Suprapubic skin (tissue), 3 donors: ENCODE results near the gene RICTOR.

Source experiments
- CTCF ChIP-seq, 2 donors: fragments of 200-600 bp in 1 of 2; fragments of 450-650 bp in 1 of 2; sonication (generic) in 1 of 2; IDR thresholded peaks; one replicate each; pipeline ENCODE4 v1.5.1; 2016 to 2019; ENCODE audit warnings: antibody characterized with exemption in 2 of 2, mild to moderate bottlenecking in 1 of 2, moderate library complexity in 1 of 2
- POLR2A ChIP-seq, 2 donors: fragments of 450-650 bp; IDR thresholded peaks; one replicate each; pipeline ENCODE4 v1.6.1; 2017; ENCODE audit warnings: antibody characterized with exemption in 2 of 2, mild to moderate bottlenecking in 2 of 2, moderate library complexity in 2 of 2

GRCh38 chr5:39015743-39016586 lies 58.2 kb downstream of the RICTOR start:
- no peak for TF ChIP-seq CTCF (IDR thresholded peaks at IDR 0.05)
- no peak for TF ChIP-seq POLR2A (IDR thresholded peaks at IDR 0.05)
